D721Med (cell line): ENCODE data around the gene HNF1A.

ENCODE experiments used
- DNase-seq: peaks from one replicate; pipeline ENCODE4 v3.0.0; 2011; ENCODE audit warnings: low spot score; ENCODE audit not compliant: insufficient read length
- FAIRE-seq: peaks from 2 replicates; lab custom pipeline; 2011; peaks lifted over from hg19 to GRCh38; lab: Jason Lieb, UNC
- TF ChIP-seq, protein P1 (sequence below): IDR thresholded peaks from 2 replicates; pipeline ENCODE4 v1.5.1; 2012; ENCODE audit warnings: mild to moderate bottlenecking, control low read depth; ENCODE audit not compliant: insufficient read depth; ENCODE audit errors: missing control alignments

HNF1A gene

DNA sequence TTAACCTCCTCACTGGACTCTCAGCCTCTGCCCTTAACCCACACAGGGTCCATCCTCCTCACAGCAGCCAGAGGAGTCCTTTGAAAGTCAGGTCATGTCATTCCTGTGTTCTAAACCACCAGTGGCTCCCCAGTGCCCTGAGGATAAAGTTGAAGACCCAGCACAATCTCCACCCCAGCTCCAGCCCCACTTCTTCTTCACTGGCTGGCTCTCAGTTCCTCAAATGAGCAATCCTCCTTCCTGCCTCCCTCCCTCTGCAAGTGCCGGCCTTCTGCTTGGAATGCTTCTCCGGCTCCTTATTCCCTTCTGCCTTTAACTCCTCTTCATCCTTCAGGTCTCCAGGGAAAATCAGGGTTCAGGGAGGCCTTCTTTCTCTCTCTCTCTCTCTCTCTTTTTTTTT lies 42.1 kb upstream of the HNF1A start:
- FAIRE-seq (no peak), DNase-seq (no peak)
- TF ChIP-seq, protein P1, sequence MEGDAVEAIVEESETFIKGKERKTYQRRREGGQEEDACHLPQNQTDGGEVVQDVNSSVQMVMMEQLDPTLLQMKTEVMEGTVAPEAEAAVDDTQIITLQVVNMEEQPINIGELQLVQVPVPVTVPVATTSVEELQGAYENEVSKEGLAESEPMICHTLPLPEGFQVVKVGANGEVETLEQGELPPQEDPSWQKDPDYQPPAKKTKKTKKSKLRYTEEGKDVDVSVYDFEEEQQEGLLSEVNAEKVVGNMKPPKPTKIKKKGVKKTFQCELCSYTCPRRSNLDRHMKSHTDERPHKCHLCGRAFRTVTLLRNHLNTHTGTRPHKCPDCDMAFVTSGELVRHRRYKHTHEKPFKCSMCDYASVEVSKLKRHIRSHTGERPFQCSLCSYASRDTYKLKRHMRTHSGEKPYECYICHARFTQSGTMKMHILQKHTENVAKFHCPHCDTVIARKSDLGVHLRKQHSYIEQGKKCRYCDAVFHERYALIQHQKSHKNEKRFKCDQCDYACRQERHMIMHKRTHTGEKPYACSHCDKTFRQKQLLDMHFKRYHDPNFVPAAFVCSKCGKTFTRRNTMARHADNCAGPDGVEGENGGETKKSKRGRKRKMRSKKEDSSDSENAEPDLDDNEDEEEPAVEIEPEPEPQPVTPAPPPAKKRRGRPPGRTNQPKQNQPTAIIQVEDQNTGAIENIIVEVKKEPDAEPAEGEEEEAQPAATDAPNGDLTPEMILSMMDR: no peak

DNA sequence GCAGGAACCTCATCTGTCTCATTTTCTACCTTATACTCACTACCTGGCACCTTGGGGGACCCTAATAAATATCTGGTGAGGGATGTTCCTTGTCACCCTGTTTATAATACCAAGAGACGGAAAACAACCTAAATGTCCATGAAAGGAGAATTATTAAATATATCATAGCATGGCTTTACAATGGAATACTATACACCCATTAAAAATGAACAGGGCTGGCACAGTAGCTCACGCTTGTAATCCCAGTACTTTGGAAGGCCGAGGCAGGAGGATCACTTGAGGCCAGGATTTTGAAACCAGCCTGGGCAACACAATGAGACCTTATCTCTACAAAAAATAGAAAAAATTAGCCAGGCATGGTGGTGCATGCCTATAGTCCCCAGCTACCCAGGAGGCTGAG lies 39.8 kb upstream of the HNF1A start:
- DNase-seq (no peak), FAIRE-seq (no peak)
- TF ChIP-seq, protein P1: no peak

DNA sequence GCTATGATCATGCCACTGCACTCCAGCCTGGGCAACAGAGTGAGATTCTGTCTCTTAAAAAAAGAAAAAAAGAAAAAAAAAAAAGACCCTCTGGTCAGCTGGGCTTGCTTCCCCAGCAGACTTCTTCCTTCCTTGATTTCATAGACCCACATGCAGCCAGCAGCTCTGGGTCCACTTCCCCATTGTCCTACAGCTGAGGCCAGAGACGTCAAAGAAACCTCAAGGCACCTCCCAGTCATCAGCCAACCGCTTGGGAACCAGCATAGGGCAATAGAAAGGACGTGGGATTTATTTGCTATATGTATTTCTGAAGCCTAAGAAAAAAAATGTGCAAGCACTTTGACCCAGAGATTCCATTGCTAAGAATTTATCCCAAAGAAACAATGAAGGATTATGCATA lies 38.8 kb upstream of the HNF1A start:
- no peak for DNase-seq
- TF ChIP-seq, protein P1: no peak
- no peak for FAIRE-seq

DNA sequence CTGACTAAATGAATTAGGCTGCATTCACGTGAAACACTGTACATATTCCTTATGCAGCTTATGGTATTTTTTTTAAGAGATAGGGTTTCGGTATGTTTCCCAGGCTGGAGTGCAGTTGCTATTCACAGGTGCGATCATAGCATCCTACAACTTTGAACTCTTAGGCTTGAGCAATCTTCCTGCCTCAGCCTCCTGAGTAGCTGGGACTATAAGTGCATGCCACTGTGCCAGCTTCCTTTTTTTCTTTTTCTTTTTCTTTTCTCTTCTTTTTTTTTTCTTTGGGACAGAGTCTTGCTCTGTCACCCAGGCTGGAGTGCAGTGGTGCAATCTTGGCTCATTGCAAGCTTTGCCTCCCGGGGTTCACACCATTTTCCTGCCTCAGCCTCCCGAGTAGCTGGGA lies 38.3 kb upstream of the HNF1A start:
- no peak for FAIRE-seq
- no peak for DNase-seq
- TF ChIP-seq, protein P1: no peak

DNA sequence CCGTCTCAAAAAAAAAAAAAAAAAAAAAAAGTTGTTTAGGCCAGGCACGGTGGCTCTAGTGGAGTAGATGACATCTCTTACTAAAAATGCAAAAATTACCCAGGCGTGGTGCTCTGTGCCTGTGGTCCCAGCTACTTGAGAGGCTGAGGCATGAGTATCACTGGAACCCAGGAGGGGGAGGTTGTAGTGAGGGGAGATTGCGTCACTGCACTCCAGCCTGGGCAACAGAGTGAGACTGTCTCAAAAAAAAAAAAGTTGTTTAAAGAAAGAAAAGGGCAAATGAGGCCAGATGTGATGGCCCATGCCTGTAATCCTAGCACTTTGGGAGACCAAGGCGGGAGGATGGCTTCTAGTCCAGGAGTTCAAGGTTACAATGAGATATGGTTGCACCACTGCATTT lies 37.5 kb upstream of the HNF1A start:
- no peak for FAIRE-seq
- TF ChIP-seq, protein P1: no peak
- DNase-seq: no peak

DNA sequence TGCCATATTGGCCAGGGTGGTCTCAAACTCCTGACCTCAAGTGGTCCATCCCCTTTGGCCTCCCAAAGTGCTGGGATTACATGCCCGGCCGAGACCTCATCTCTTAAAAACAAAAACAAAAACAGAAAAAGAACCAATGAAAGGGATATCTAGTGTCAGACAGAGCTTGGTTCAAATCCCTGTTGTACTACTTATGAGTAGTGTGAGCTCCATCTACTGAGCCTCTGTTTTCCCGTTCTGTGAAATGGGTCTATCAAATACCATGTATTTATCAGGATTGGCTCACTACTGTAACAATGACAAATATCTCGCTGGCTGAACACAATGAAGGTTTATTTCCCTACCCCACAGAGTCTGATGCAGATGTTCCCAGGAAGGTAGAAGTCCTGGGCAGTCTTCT lies 36.9 kb upstream of the HNF1A start:
- FAIRE-seq (no peak), DNase-seq (no peak)
- TF ChIP-seq, protein P1: no peak

DNA sequence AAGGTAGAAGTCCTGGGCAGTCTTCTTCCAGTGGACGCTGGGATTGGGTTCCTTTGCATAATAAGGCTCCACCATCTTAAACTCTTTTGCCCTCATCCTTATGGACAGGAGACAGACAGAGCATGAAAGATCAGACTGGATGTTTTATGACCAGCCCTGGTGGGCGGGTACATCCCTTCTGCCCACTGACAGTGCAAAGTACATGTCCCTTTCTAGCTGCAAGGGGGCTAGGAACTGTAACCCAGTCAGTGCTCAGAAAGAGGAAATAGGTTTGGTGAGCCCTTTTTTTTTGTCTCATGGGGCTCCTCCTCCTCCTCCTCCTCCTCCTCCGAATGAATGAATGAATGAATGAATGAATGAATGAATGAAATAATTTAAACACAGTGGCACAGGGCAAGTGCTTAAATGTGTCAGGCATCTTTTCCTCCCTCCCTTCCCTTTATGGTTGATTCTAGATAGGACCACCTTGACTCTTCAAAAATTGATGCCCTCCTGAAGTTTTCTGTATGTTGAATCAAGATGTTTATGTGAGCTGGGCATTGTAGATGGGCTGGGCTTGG lies 36.4 kb upstream of the HNF1A start:
- DNase-seq (no peak), FAIRE-seq (no peak)
- TF ChIP-seq, protein P1: no peak
